C4-2B (cell line): Measurements from ENCODE around the gene LRMDA.

Source experiments
- CTCF ChIP-seq: fragments of 450-650 bp; conservative IDR thresholded peaks from 2 replicates; pipeline ENCODE4 v1.5.1; 2017; ENCODE audit warnings: mild to moderate bottlenecking
- ZFX ChIP-seq: fragments of 450-650 bp; IDR thresholded peaks from 2 replicates; pipeline ENCODE4 v1.6.1; 2017

- TF ChIP-seq CTCF: no peak
- no peak for TF ChIP-seq ZFX
Measured at GRCh38 chr10:75765789-75766096, 334.3 kb downstream of the LRMDA start.
